Nephron progenitor cell (in vitro differentiated cells): ENCODE data around the gene KCNMA1.

ENCODE experiments used
- DNase-seq: peaks from one replicate; pipeline ENCODE4 v3.0.0; 2021
- H3K27ac Mint-ChIP-seq: 2 replicates; pipeline ENCODE4 v1.8.0; 2021; ENCODE audit warnings: mild to moderate bottlenecking, moderate library complexity, mixed read lengths
- H3K27me3 Mint-ChIP-seq: 2 replicates; pipeline ENCODE4 v1.8.0; 2021; ENCODE audit warnings: mild to moderate bottlenecking, low read depth, mixed read lengths; ENCODE audit not compliant: poor library complexity
- H3K36me3 Mint-ChIP-seq: 2 replicates; pipeline ENCODE4 v1.8.0; 2021; ENCODE audit warnings: low read depth, mixed read lengths
- H3K4me1 Mint-ChIP-seq: 2 replicates; pipeline ENCODE4 v1.8.0; 2021; ENCODE audit warnings: mixed read lengths
- H3K4me3 Mint-ChIP-seq: 2 replicates; pipeline ENCODE4 v1.8.0; 2021; ENCODE audit warnings: mild to moderate bottlenecking, moderate library complexity, mixed read lengths
- H3K9me3 Mint-ChIP-seq: 2 replicates; pipeline ENCODE4 v1.8.0; 2021; ENCODE audit warnings: mild to moderate bottlenecking, moderate library complexity, mixed read lengths
- CTCF ChIP-seq: fragments of 200-600 bp; sonication (generic); IDR thresholded peaks from 2 replicates; pipeline ENCODE4 v1.5.0; 2021; ENCODE audit warnings: antibody characterized with exemption

KCNMA1 gene

GRCh38 chr10:76874896-76875295, 762.7 kb downstream of the KCNMA1 start:
- TF ChIP-seq CTCF, result no peak
- Mint-ChIP-seq H3K27ac (no peak overlapping the region), H3K4me1 (peaks cover 13% of the 10 kb centered on the region), H3K27me3 (peaks cover 3% of the 10 kb centered on the region), H3K9me3 (no peaks in the 10 kb centered on the region), H3K4me3 (no peak overlapping the region), H3K36me3 (no peaks in the 10 kb centered on the region)
- no peak for DNase-seq

- DNase-seq, result no peak
- Mint-ChIP-seq H3K27me3 (peaks cover 6% of the 10 kb centered on the region), H3K27ac (no peak overlapping the region), H3K4me1 (peaks cover 6% of the 10 kb centered on the region), H3K4me3 (no peak overlapping the region), H3K36me3 (no peaks in the 10 kb centered on the region), H3K9me3 (no peaks in the 10 kb centered on the region)
- TF ChIP-seq CTCF, result no peak
These were observed 763.4 kb downstream of the KCNMA1 start for GRCh38 chr10:76874176-76874575.

DNA sequence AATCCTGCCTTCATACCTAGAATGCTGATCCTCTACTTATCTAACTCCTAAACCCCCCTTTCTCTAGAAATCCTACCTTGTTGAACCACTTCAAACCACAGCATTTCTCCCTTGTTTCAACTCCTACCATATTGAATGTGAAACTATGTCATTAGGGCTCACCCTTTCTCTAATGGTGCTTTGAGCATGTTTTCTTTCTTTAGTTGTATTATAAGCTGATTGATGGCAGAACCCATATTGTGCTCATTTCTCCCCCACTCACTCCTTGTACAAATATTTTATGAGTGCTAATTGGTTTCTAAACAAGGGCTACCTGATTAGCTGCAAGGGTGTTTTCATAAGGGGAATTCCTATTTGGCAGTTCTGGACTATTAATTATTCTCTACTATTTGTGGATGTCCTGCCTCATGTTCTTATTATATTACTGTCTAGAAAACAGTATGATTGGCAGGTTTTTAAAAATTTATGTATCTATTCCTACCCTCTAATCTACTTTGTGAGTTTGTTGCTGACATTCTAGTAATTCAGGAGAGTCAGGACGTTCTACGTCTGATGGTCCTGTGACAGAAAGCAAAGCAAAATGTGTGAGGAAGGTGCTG, 765.8 kb downstream of the KCNMA1 start:
- no peaks in the 10 kb centered on the region for H3K36me3 Mint-ChIP-seq
- H3K27ac Mint-ChIP-seq, result no peak overlapping the region
- H3K4me1 Mint-ChIP-seq, result peaks cover 6% of the 10 kb centered on the region

DNA sequence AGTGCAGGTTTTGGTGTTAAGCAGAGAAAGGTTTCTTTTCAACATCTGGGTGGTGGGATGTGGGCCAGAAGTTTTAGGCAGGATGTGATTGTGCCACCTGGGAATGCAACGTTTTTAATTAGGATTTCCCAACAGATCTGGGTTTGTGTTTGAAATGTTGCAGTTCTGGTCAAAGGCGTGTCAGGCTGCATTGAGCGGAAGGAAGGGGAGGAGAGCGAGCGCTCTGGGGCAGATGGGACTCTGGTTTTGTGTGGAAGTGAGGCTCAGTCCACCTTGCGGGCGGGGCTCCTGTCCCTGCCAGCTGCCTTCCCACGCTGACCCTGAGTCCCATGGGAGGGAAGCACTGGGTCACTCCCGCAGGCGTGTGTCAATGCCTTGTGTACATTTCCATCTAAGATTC, 767.7 kb downstream of the KCNMA1 start:
- no peak for TF ChIP-seq CTCF
- no peaks in the 10 kb centered on the region for H3K9me3 Mint-ChIP-seq
- peaks cover 6% of the 10 kb centered on the region for H3K4me1 Mint-ChIP-seq
- no peak overlapping the region for H3K4me3 Mint-ChIP-seq
- H3K27ac Mint-ChIP-seq, result no peak overlapping the region
- DNase-seq, result no peak
- H3K27me3 Mint-ChIP-seq, result peaks cover 6% of the 10 kb centered on the region
- H3K36me3 Mint-ChIP-seq, result no peaks in the 10 kb centered on the region

More for the DNA sequence above, 765.8 kb downstream of the KCNMA1 start:
- DNase-seq, result no peak
- Mint-ChIP-seq H3K9me3 (no peaks in the 10 kb centered on the region), H3K4me3 (no peak overlapping the region), H3K27me3 (peaks cover 6% of the 10 kb centered on the region)
- no peak for TF ChIP-seq CTCF

DNA sequence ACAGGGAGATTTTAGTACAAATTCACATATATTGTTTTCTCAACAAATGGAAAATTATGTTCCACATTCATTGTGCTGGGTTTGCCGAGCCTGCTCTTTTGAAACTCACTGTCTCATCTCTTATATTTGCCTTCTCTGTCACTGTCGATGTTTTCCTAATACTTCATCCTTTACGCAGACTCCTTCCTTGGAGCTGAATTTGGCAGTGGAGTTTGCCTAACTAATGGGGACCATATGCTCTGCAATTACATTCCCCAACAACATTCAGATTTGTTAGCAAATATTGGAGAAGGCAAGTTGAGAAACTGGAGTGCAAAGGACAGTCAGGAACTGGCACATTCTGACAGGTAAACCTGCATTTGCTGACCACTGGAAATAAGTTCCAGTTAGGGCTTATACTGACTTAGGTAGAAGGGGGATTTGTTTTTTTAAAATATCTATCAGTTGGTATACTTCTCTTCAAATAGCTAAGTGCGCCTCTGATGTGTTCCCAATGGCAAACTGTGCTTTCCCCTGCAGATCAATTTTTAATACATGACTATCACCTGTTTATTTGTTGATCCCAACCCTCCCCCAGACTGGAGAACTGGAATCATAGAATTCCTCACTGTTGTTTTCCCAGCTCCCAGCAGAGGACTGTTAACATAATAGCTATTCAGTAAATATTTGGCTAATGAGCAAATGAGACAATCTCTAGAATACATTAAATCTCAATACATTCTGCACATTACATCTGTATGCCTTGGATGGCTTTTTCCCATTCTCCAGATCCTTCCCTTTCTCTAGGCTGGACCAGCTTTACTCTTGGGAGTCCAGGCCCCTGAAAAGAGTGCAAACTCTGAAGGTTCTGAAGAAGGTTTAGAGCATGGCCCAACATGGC, 769.3 kb downstream of the KCNMA1 start:
- Mint-ChIP-seq H3K27me3 (peaks cover 8% of the 10 kb centered on the region), H3K9me3 (peaks cover 6% of the 10 kb centered on the region), H3K36me3 (no peaks in the 10 kb centered on the region), H3K27ac (no peak overlapping the region), H3K4me3 (no peak overlapping the region), H3K4me1 (peaks cover 6% of the 10 kb centered on the region)
- no peak for DNase-seq
- no peak for TF ChIP-seq CTCF
